Ectodermal cell (in vitro differentiated cells): ENCODE measurements around the gene RGS6.

ENCODE experiments used
- H3K27ac ChIP-seq: 2 replicates; pipeline ENCODE4 v1.7.0; 2013; ENCODE audit warnings: mild to moderate bottlenecking, low read depth, low read length; ENCODE audit not compliant: insufficient read depth, poor library complexity, severe bottlenecking
- H3K27me3 ChIP-seq: 2 replicates; pipeline ENCODE4 v1.7.0; 2013; ENCODE audit warnings: mild to moderate bottlenecking, low read length; ENCODE audit not compliant: insufficient read depth, control insufficient read depth, poor library complexity, severe bottlenecking
- H3K36me3 ChIP-seq: one replicate; pipeline ENCODE4 v1.7.0; 2013; ENCODE audit warnings: low read length; ENCODE audit not compliant: control insufficient read depth, insufficient read depth
- H3K4me1 ChIP-seq: one replicate; pipeline ENCODE4 v1.7.0; 2013; ENCODE audit warnings: low read length; ENCODE audit not compliant: control insufficient read depth, insufficient read depth
- H3K4me3 ChIP-seq: 2 replicates; pipeline ENCODE4 v1.7.0; 2013; ENCODE audit warnings: low read depth, low read length, control low read depth; ENCODE audit not compliant: insufficient read depth
- H3K9me3 ChIP-seq: 2 replicates; pipeline ENCODE4 v1.7.0; 2013; ENCODE audit warnings: mild to moderate bottlenecking, low read length, moderate library complexity; ENCODE audit not compliant: control insufficient read depth
- WGBS, 2 experiments: methylation state at CpG; one replicate each; pipeline ENCODE4 v1.1.7; 2013; ENCODE audit warnings: missing lambda C conversion rate in 2 of 2; 5-methylcytosine and 5-hydroxymethylcytosine counted together

The RGS6 gene

GRCh38 chr14:72404106-72404774 lies 472.0 kb downstream of the RGS6 start:
- H3K4me3 ChIP-seq = no peak overlapping the region
- H3K36me3 ChIP-seq = no peaks in the 10 kb centered on the region
- WGBS, 2 experiments = 94 to 95% methylated on average over 4 of the region's 4 CpGs

GRCh38 chr14:72404998-72405397 lies 472.8 kb downstream of the RGS6 start:
- 48 to 49% methylated on average over 3 of the region's 3 CpGs for WGBS, 2 experiments
- Histone ChIP-seq H3K4me3 (no peak overlapping the region), H3K9me3 (no peaks in the 10 kb centered on the region), H3K4me1 (peaks cover 11% of the 10 kb centered on the region), H3K36me3 (no peaks in the 10 kb centered on the region), H3K27ac (no peak overlapping the region), H3K27me3 (no peaks in the 10 kb centered on the region)

More at GRCh38 chr14:72404106-72404774, 472.0 kb downstream of the RGS6 start:
- Histone ChIP-seq H3K27ac (no peak overlapping the region), H3K27me3 (no peaks in the 10 kb centered on the region), H3K9me3 (no peaks in the 10 kb centered on the region), H3K4me1 (peaks cover 11% of the 10 kb centered on the region)

GRCh38 chr14:72408020-72408419 lies 475.8 kb downstream of the RGS6 start:
- 89 to 92% methylated on average over 2 to 3 of the region's 3 CpGs for WGBS, 2 experiments
- no peak overlapping the region for H3K27ac ChIP-seq
- H3K4me3 ChIP-seq = no peak overlapping the region
- peaks cover 11% of the 10 kb centered on the region for H3K4me1 ChIP-seq
- H3K27me3 ChIP-seq = no peaks in the 10 kb centered on the region
- H3K36me3 ChIP-seq = no peaks in the 10 kb centered on the region
- H3K9me3 ChIP-seq = no peaks in the 10 kb centered on the region

- 97 to 98% methylated on average over 3 of the region's 3 CpGs for WGBS, 2 experiments
- Histone ChIP-seq H3K27ac (no peak overlapping the region), H3K27me3 (no peaks in the 10 kb centered on the region), H3K36me3 (no peaks in the 10 kb centered on the region), H3K4me1 (peaks cover 11% of the 10 kb centered on the region), H3K4me3 (no peak overlapping the region), H3K9me3 (no peaks in the 10 kb centered on the region)
These were observed 476.8 kb downstream of the RGS6 start for GRCh38 chr14:72409047-72409446.

- H3K9me3 ChIP-seq = no peaks in the 10 kb centered on the region
- H3K27me3 ChIP-seq = no peaks in the 10 kb centered on the region
- H3K36me3 ChIP-seq = no peaks in the 10 kb centered on the region
- WGBS, 2 experiments = no CpG with 5 or more reads among the region's 2 CpGs
- no peak overlapping the region for H3K27ac ChIP-seq
- H3K4me1 ChIP-seq = no peaks in the 10 kb centered on the region
- no peak overlapping the region for H3K4me3 ChIP-seq
These were observed 484.0 kb downstream of the RGS6 start for GRCh38 chr14:72416081-72416849.

GRCh38 chr14:72416892-72417291 lies 484.7 kb downstream of the RGS6 start:
- Histone ChIP-seq H3K36me3 (no peaks in the 10 kb centered on the region), H3K27ac (no peak overlapping the region), H3K27me3 (no peaks in the 10 kb centered on the region), H3K4me1 (no peaks in the 10 kb centered on the region), H3K9me3 (no peaks in the 10 kb centered on the region), H3K4me3 (no peak overlapping the region)
- WGBS, 2 experiments = 86 to 90% methylated on average over 7 of the region's 7 CpGs

GRCh38 chr14:72418806-72419205 lies 486.6 kb downstream of the RGS6 start:
- no peak overlapping the region for H3K27ac ChIP-seq
- H3K9me3 ChIP-seq = no peaks in the 10 kb centered on the region
- no peaks in the 10 kb centered on the region for H3K36me3 ChIP-seq
- no peak overlapping the region for H3K4me3 ChIP-seq
- no peaks in the 10 kb centered on the region for H3K27me3 ChIP-seq
- 91 to 94% methylated on average over 3 of the region's 3 CpGs for WGBS, 2 experiments
- no peaks in the 10 kb centered on the region for H3K4me1 ChIP-seq

- Histone ChIP-seq H3K9me3 (no peaks in the 10 kb centered on the region), H3K27ac (no peak overlapping the region), H3K4me1 (no peaks in the 10 kb centered on the region), H3K4me3 (no peak overlapping the region), H3K27me3 (no peaks in the 10 kb centered on the region), H3K36me3 (no peaks in the 10 kb centered on the region)
- 92 to 94% methylated on average over 6 of the region's 6 CpGs for WGBS, 2 experiments
These were observed 487.1 kb downstream of the RGS6 start for GRCh38 chr14:72419226-72419775.

- Histone ChIP-seq H3K27me3 (no peaks in the 10 kb centered on the region), H3K9me3 (no peaks in the 10 kb centered on the region), H3K27ac (no peak overlapping the region), H3K4me3 (no peak overlapping the region), H3K4me1 (no peaks in the 10 kb centered on the region), H3K36me3 (no peaks in the 10 kb centered on the region)
- 33 to 36% methylated on average over 17 of the region's 17 CpGs for WGBS, 2 experiments
These were observed 488.7 kb downstream of the RGS6 start for GRCh38 chr14:72420749-72421474.

- no peaks in the 10 kb centered on the region for H3K4me1 ChIP-seq
- H3K4me3 ChIP-seq = no peak overlapping the region
- H3K9me3 ChIP-seq = no peaks in the 10 kb centered on the region
- WGBS, 2 experiments = 83% methylated on average over 1 of the region's 1 CpG
- no peaks in the 10 kb centered on the region for H3K36me3 ChIP-seq
- no peaks in the 10 kb centered on the region for H3K27me3 ChIP-seq
- H3K27ac ChIP-seq = no peak overlapping the region
These were observed 491.7 kb downstream of the RGS6 start for GRCh38 chr14:72423957-72424356.
